Measurements from ENCODE around the gene L3MBTL3. TPM values are rescaled to one million over a fixed set of nuclear protein-coding genes. Genes with fewer than 3 reads are reported as not detected.
"Not testable (repeated sequence)": the region's sequence is repeated elsewhere in the genome, so short reads cannot be mapped to it uniquely, and the experiment has no call there.

Gene L3MBTL3
- polyA plus RNA-seq, 4 donors, result 1.3 to 8.9 (median 2.2) TPM

DNA sequence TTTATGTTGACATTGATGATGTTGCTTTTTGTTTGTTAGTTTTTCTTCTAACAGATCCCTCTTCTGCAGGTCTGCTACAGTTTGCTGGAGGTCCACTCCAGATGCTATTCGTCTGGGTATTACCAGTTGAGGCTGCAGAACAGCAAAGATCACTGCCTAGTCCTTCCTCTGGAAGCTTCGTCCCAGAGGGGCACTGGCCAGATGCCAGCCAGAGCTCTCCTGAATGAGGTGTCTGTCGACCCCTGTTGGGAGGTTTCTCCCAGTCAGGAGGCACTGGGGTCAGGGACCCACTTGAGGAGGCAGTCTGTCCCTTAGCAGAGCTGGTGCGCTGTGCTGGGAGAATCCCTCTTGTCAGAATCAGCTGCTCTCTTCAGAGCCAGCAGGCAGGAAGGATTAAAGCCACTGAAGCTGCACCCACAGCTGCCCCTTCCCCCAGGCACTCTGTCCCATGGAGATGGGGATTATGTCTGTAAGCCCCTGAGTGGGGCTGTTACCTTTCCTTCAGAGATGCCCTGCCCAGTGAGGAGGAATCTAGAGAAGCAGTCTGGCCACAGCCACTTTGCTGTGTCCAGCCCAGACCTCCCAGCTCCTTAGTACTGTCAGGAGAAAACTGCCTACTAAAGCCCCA, 155.1 kb downstream of the L3MBTL3 start:
- H3K4me3 ChIP-seq (ENCODE audit: low read depth in 1 of 3, low read length in 3 of 3); H3K27me3 ChIP-seq (ENCODE audit: control insufficient read depth in 3 of 3, insufficient read depth in 3 of 3, low read length in 3 of 3); H3K4me1 ChIP-seq (ENCODE audit: control insufficient read depth in 3 of 3, insufficient read depth in 2 of 3, low read depth in 1 of 3, low read length in 2 of 3); DNase-seq; FAIRE-seq; H3K9me3 ChIP-seq (ENCODE audit: control insufficient read depth in 2 of 2, insufficient read depth in 1 of 2, low read depth in 1 of 2, low read length in 1 of 2); H3K27ac ChIP-seq (ENCODE audit: low read depth in 1 of 3, low read length in 2 of 3); H3K36me3 ChIP-seq (ENCODE audit: control insufficient read depth in 3 of 3, insufficient read depth in 2 of 3, low read depth in 1 of 3, low read length in 3 of 3): not testable (repeated sequence)
- WGBS, 3 donors, result 72 to 89% (median 87%) methylated on average over 4 of the region's 4 CpGs

DNA sequence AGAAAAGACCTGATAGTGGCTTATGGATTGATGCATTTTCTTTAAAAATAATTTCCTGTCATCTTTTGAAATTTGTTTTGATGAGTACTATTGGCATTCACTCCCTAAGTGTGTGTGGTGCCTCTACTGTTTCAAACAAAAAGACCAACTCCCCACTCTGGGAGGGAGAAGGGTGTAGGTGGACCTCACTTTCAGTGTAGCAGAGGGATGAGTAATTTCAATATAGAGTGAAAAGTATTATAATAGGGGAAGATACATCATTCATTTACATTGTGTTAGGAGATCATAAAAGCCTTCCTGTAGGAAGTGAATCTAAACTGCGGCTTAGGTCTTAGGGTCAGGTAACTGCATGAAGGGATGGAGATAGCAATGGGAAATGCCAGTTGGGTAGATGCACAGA, 158.0 kb downstream of the L3MBTL3 start:
- no peaks in the 10 kb centered on the region for H3K4me1 ChIP-seq (ENCODE audit: control insufficient read depth in 3 of 3, insufficient read depth in 2 of 3, low read depth in 1 of 3, low read length in 2 of 3)
- WGBS, 3 donors, result 91 to 96% (median 93%) methylated on average over 1 of the region's 1 CpG
- H3K27me3 ChIP-seq (ENCODE audit: control insufficient read depth in 3 of 3, insufficient read depth in 3 of 3, low read length in 3 of 3), result no peaks in the 10 kb centered on the region
- no peak overlapping the region for H3K27ac ChIP-seq (ENCODE audit: low read depth in 1 of 3, low read length in 2 of 3)
- H3K36me3 ChIP-seq (ENCODE audit: control insufficient read depth in 3 of 3, insufficient read depth in 2 of 3, low read depth in 1 of 3, low read length in 3 of 3), result no peaks in the 10 kb centered on the region
- DNase-seq (no peak), FAIRE-seq (no peak)
- no peaks in the 10 kb centered on the region for H3K9me3 ChIP-seq (ENCODE audit: control insufficient read depth in 2 of 2, insufficient read depth in 1 of 2, low read depth in 1 of 2, low read length in 1 of 2)
- H3K4me3 ChIP-seq (ENCODE audit: low read depth in 1 of 3, low read length in 3 of 3), result no peak overlapping the region

DNA sequence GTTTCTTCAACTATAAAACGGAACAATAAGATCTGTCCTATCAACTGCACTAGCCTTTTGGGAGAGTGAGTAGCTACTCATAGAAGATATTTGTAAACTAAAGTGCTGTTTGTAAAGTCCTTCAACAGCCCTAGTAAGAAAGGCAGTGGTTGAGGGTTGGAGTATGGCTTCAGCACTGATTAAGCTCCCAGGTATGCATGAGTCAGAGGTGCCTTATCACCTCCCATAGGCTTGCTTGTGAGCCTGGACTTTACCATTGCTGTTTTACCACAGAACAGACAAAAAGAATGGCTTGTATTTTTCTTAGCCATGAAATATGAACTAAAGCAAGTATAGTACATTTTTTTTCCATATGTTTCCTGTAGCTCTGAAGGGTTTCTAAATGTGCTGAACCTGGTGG, 160.3 kb downstream of the L3MBTL3 start:
- FAIRE-seq (no peak), DNase-seq (peak; percentile 7 to 57)
- no peaks in the 10 kb centered on the region for H3K9me3 ChIP-seq (ENCODE audit: control insufficient read depth in 2 of 2, insufficient read depth in 1 of 2, low read depth in 1 of 2, low read length in 1 of 2)
- H3K27me3 ChIP-seq (ENCODE audit: control insufficient read depth in 3 of 3, insufficient read depth in 3 of 3, low read length in 3 of 3), result no peaks in the 10 kb centered on the region
- H3K4me1 ChIP-seq (ENCODE audit: control insufficient read depth in 3 of 3, insufficient read depth in 2 of 3, low read depth in 1 of 3, low read length in 2 of 3), result peaks cover 0 to 2% (median 0%) of the 10 kb centered on the region in 3 donors
- no peaks in the 10 kb centered on the region for H3K36me3 ChIP-seq (ENCODE audit: control insufficient read depth in 3 of 3, insufficient read depth in 2 of 3, low read depth in 1 of 3, low read length in 3 of 3)
- 94 to 97% (median 94%) methylated on average over 1 of the region's 1 CpG for WGBS, 3 donors
- no peak overlapping the region for H3K27ac ChIP-seq (ENCODE audit: low read depth in 1 of 3, low read length in 2 of 3)
- no peak overlapping the region for H3K4me3 ChIP-seq (ENCODE audit: low read depth in 1 of 3, low read length in 3 of 3)

DNA sequence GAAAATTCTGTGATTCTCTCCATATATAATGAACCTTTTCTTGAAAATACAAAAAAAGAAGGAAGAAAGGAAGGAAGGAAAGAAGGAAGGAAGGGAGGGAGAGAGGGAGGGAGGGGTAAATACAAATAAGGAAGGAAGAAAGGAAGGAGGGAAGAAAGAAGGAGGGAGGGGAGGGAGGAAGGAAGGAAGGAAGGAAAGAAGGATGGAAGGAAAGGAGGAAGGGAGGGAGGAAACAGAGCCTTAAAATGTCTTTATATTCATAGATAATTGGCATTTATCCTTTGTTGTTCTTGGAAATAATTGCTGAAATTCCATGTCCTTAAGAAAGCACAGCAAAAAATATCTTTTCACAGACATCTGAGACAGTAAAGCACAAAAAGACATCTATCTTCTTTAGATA, 164.1 kb downstream of the L3MBTL3 start:
- Histone ChIP-seq H3K27ac (ENCODE audit: low read depth in 1 of 3, low read length in 2 of 3) (no peak overlapping the region), H3K4me1 (ENCODE audit: control insufficient read depth in 3 of 3, insufficient read depth in 2 of 3, low read depth in 1 of 3, low read length in 2 of 3) (peaks cover 0 to 2% (median 0%) of the 10 kb centered on the region in 3 donors), H3K27me3 (ENCODE audit: control insufficient read depth in 3 of 3, insufficient read depth in 3 of 3, low read length in 3 of 3) (no peaks in the 10 kb centered on the region), H3K4me3 (ENCODE audit: low read depth in 1 of 3, low read length in 3 of 3) (no peak overlapping the region), H3K9me3 (ENCODE audit: control insufficient read depth in 2 of 2, insufficient read depth in 1 of 2, low read depth in 1 of 2, low read length in 1 of 2) (no peaks in the 10 kb centered on the region), H3K36me3 (ENCODE audit: control insufficient read depth in 3 of 3, insufficient read depth in 2 of 3, low read depth in 1 of 3, low read length in 3 of 3) (no peaks in the 10 kb centered on the region)
- FAIRE-seq (no peak), DNase-seq (no peak)

DNA sequence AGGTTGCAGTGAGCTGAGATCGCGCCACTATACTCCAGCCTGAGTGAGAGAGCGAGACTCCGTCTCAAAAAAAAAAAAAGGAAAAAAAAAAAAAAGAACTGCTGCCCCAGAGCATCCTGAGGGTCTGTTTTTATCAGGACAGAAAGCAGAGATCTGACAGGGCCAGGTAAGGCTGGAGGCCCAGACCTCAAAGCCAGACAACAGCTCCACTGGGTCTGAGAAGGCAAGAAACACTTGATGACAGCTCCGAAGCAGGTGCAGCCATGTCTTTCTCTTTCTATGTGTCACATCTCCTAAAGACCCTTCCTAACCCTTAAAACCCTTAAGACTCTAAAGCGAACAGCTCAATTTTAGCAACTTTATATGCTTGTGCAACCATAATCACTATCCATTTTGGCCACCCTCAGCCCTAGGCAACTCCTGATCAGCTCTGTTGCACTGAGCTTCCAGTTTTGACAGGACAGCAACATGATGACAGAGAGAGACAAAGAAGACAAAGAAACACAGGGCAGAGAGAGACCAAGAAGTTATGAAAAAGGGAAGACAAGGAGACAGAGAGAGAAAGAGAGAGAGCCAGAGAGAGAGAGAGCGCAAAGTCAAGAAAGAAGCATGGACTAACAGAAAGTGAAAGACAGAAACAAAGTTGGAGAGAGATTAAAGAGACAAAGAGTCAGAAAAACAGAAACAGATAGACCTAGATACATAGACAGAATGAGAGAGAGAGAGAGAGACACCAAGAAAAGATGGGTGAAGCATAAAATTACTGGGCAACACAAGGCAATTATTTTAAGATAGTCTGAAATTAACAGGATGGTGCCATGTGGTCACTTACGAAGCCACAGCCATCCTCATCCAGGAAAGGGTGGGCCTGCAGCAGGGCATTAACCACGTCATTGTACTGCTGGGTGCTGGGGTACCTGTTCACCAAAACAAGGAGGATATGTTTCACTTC, 165.2 kb downstream of the L3MBTL3 start:
- H3K27ac ChIP-seq (ENCODE audit: low read depth in 1 of 3, low read length in 2 of 3), result peak overlapping the region in 1 of 3 donors; percentile 64
- 78 to 89% (median 87%) methylated on average over 9 of the region's 9 CpGs for WGBS, 3 donors
- no peaks in the 10 kb centered on the region for H3K9me3 ChIP-seq (ENCODE audit: control insufficient read depth in 2 of 2, insufficient read depth in 1 of 2, low read depth in 1 of 2, low read length in 1 of 2)
- no peak for FAIRE-seq
- H3K36me3 ChIP-seq (ENCODE audit: control insufficient read depth in 3 of 3, insufficient read depth in 2 of 3, low read depth in 1 of 3, low read length in 3 of 3), result no peaks in the 10 kb centered on the region
- no peaks in the 10 kb centered on the region for H3K27me3 ChIP-seq (ENCODE audit: control insufficient read depth in 3 of 3, insufficient read depth in 3 of 3, low read length in 3 of 3)
- peaks cover 0 to 2% (median 0%) of the 10 kb centered on the region in 3 donors for H3K4me1 ChIP-seq (ENCODE audit: control insufficient read depth in 3 of 3, insufficient read depth in 2 of 3, low read depth in 1 of 3, low read length in 2 of 3)
- H3K4me3 ChIP-seq (ENCODE audit: low read depth in 1 of 3, low read length in 3 of 3), result no peak overlapping the region
- DNase-seq, result peak in 1 of 2 donors; percentile 6

DNA sequence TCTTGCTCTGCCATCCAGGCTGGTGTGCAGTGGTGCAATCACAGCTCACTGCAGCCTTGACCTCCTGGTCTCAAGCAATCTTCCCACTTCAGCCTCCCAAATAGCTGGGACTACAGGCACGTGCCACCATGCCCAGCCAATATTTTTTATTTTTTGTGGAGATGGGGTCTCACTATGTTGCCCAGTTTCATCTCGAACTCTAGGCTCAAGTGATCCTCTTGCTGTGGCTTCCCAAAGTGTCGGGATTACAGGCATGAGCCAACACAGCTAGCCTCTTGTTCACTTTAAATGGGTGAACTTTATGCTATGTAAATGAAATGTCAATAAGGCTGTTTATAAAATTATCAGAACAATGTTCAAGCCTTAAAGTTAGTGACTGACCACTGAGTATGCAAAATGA, 167.3 kb downstream of the L3MBTL3 start:
- H3K27me3 ChIP-seq (ENCODE audit: control insufficient read depth in 3 of 3, insufficient read depth in 3 of 3, low read length in 3 of 3), result no peaks in the 10 kb centered on the region
- 75 to 86% (median 82%) methylated on average over 3 of the region's 3 CpGs for WGBS, 3 donors
- FAIRE-seq, result no peak

DNA sequence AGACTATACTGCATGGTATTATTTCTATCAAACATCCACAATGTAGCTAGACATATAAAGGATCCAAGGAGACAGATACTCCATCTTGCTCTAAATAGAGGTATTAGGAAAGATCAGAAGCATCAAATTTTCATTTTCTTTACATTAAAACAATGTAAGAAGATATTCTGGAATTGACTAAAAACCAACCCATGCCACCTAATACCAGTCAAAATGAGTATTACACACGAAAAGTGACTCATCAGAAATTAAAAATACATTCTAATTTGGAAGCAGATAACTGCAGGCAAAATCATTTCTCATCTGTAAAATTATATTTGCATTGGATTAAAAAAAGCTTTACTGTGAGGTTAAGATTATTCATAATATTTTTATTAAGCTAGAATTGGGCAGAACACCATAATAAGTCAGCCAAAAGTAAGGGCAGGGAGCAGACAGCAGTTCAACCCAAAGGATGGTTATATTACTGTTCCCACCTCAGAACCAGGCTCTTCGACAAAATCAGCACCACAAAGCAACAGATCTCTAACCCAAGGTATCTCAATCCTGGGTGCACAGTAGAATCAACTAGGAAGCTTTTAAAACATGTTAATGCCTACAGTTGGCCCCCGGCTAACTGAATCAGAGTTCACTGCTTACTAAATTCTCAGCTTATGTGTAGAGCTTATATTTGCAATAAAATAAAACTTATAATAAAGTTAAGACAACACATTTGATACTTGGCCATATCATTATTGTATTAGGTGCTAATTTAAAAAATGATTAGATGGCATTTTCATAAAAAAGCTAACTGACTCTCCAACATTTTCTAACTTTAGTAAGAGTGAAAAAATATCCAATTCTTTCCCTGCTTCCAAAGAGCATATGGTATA, 169.2 kb downstream of the L3MBTL3 start:
- Histone ChIP-seq H3K4me1 (ENCODE audit: control insufficient read depth in 3 of 3, insufficient read depth in 2 of 3, low read depth in 1 of 3, low read length in 2 of 3) (peaks cover 0 to 2% (median 0%) of the 10 kb centered on the region in 3 donors), H3K27ac (ENCODE audit: low read depth in 1 of 3, low read length in 2 of 3) (no peak overlapping the region), H3K9me3 (ENCODE audit: control insufficient read depth in 2 of 2, insufficient read depth in 1 of 2, low read depth in 1 of 2, low read length in 1 of 2) (no peaks in the 10 kb centered on the region), H3K4me3 (ENCODE audit: low read depth in 1 of 3, low read length in 3 of 3) (no peak overlapping the region), H3K27me3 (ENCODE audit: control insufficient read depth in 3 of 3, insufficient read depth in 3 of 3, low read length in 3 of 3) (no peaks in the 10 kb centered on the region), H3K36me3 (ENCODE audit: control insufficient read depth in 3 of 3, insufficient read depth in 2 of 3, low read depth in 1 of 3, low read length in 3 of 3) (no peaks in the 10 kb centered on the region)
- DNase-seq (no peak), FAIRE-seq (no peak)
- WGBS, 3 donors, result 70 to 83% (median 75%) methylated on average over 3 of the region's 3 CpGs

More for the DNA sequence above, 167.3 kb downstream of the L3MBTL3 start:
- DNase-seq, result no peak
- H3K9me3 ChIP-seq (ENCODE audit: control insufficient read depth in 2 of 2, insufficient read depth in 1 of 2, low read depth in 1 of 2, low read length in 1 of 2), result no peaks in the 10 kb centered on the region
- peaks cover 0 to 2% (median 0%) of the 10 kb centered on the region in 3 donors for H3K4me1 ChIP-seq (ENCODE audit: control insufficient read depth in 3 of 3, insufficient read depth in 2 of 3, low read depth in 1 of 3, low read length in 2 of 3)
- H3K4me3 ChIP-seq (ENCODE audit: low read depth in 1 of 3, low read length in 3 of 3), result no peak overlapping the region
- H3K27ac ChIP-seq (ENCODE audit: low read depth in 1 of 3, low read length in 2 of 3), result no peak overlapping the region
- no peaks in the 10 kb centered on the region for H3K36me3 ChIP-seq (ENCODE audit: control insufficient read depth in 3 of 3, insufficient read depth in 2 of 3, low read depth in 1 of 3, low read length in 3 of 3)
